OCI-LY1 (cell line): ENCODE measurements around the gene GOLIM4.

Experiments
- H2AFZ ChIP-seq: fragments of 200-600 bp; sonication (generic), shearing (Covaris generic); 2 replicates; pipeline ENCODE4 v1.6.0; 2014; ENCODE audit warnings: antibody characterized with exemption, mild to moderate bottlenecking, low read length
- H3F3A ChIP-seq: fragments of 200-600 bp; sonication (generic), shearing (Covaris generic); 2 replicates; pipeline ENCODE4 v1.6.0; 2014; ENCODE audit warnings: mild to moderate bottlenecking, antibody characterized with exemption, low read length, moderate library complexity; ENCODE audit not compliant: insufficient read depth
- H3K27ac ChIP-seq: fragments of 200-600 bp; sonication (generic); 2 replicates; pipeline ENCODE4 v1.5.1; 2014; ENCODE audit warnings: low read length, mixed run types, mild to moderate bottlenecking, low read depth; ENCODE audit not compliant: poor library complexity, severe bottlenecking
- H3K27me3 ChIP-seq: fragments of 200-600 bp; sonication (generic); 2 replicates; pipeline ENCODE4 v1.6.0; 2014; ENCODE audit warnings: antibody characterized with exemption, mild to moderate bottlenecking, low read length, moderate library complexity; ENCODE audit not compliant: insufficient read depth
- H3K36me3 ChIP-seq: fragments of 200-600 bp; sonication (generic); 2 replicates; pipeline ENCODE4 v1.6.1; 2014; ENCODE audit warnings: mild to moderate bottlenecking, antibody characterized with exemption, low read length, moderate library complexity, mixed read lengths; ENCODE audit not compliant: insufficient read depth
- H3K4me1 ChIP-seq: fragments of 200-600 bp; sonication (generic); 2 replicates; pipeline ENCODE4 v1.5.1; 2014; ENCODE audit warnings: mild to moderate bottlenecking, low read length, moderate library complexity; ENCODE audit not compliant: insufficient read depth, severe bottlenecking
- H3K4me2 ChIP-seq: fragments of 200-600 bp; sonication (generic), shearing (Covaris generic); 2 replicates; pipeline ENCODE4 v1.6.1; 2014; ENCODE audit warnings: low read length
- H3K4me3 ChIP-seq: fragments of 200-600 bp; sonication (generic); 2 replicates; pipeline ENCODE4 v1.5.1; 2014; ENCODE audit warnings: low read length, low read depth, mild to moderate bottlenecking, mixed read lengths; ENCODE audit not compliant: poor library complexity, severe bottlenecking
- H3K79me2 ChIP-seq: fragments of 200-600 bp; shearing (Covaris generic); 2 replicates; pipeline ENCODE4 v1.6.1; 2016; ENCODE audit warnings: mixed run types, low read length, mixed read lengths; ENCODE audit not compliant: insufficient read depth
- H3K9ac ChIP-seq: fragments of 200-600 bp; sonication (generic), shearing (Covaris generic); 2 replicates; pipeline ENCODE4 v1.6.1; 2014; ENCODE audit warnings: mild to moderate bottlenecking, low read length, mixed read lengths
- H3K9me2 ChIP-seq: fragments of 200-600 bp; sonication (generic), shearing (Covaris generic); 2 replicates; pipeline ENCODE4 v1.6.1; 2014; ENCODE audit warnings: low read depth, mild to moderate bottlenecking, low read length, mixed read lengths
- H3K9me3 ChIP-seq: fragments of 200-600 bp; shearing (Covaris generic); 2 replicates; pipeline ENCODE4 v1.6.1; 2014; ENCODE audit warnings: low read length, mixed read lengths
- H4K20me1 ChIP-seq: fragments of 200-600 bp; sonication (generic), shearing (Covaris generic); 2 replicates; pipeline ENCODE4 v1.6.0; 2016; ENCODE audit warnings: mild to moderate bottlenecking, low read length; ENCODE audit not compliant: insufficient read depth
- CTCF ChIP-seq: fragments of 200-600 bp; sonication (generic), shearing (Covaris generic); IDR thresholded peaks from 2 replicates; pipeline ENCODE4 v1.5.1; 2017; ENCODE audit warnings: mild to moderate bottlenecking, antibody characterized with exemption, low read length, moderate library complexity, mixed read lengths
- EZH2 ChIP-seq: fragments of 200-600 bp; sonication (generic), shearing (Covaris generic); IDR thresholded peaks from 2 replicates; pipeline ENCODE4 v1.8.0; 2017; ENCODE audit warnings: borderline replicate concordance, mixed run types, mild to moderate bottlenecking, antibody characterized with exemption, low read length, moderate library complexity, mixed read lengths

GOLIM4 gene

GRCh38 chr3:168048414-168049330 lies 47.1 kb downstream of the GOLIM4 start:
- Histone ChIP-seq H3K4me2 (no peak overlapping the region), H3K27ac (no peak overlapping the region), H4K20me1 (no peaks in the 10 kb centered on the region)

GRCh38 chr3:168047936-168048335 lies 47.8 kb downstream of the GOLIM4 start:
- Histone ChIP-seq H3K9me3 (no peaks in the 10 kb centered on the region), H3K4me2 (no peak overlapping the region), H3K79me2 (no peaks in the 10 kb centered on the region), H4K20me1 (no peaks in the 10 kb centered on the region), H3K4me1 (peaks cover 8% of the 10 kb centered on the region), H3K9me2 (no peaks in the 10 kb centered on the region), H3K4me3 (no peak overlapping the region), H3K36me3 (peaks cover 14% of the 10 kb centered on the region; the same call in 1 of the 2 replicates), H3F3A (no peaks in the 10 kb centered on the region), H2AFZ (no peak overlapping the region), H3K27me3 (no peaks in the 10 kb centered on the region), H3K27ac (no peak overlapping the region), H3K9ac (no peak overlapping the region)
- TF ChIP-seq CTCF, result no peak
- no peak for TF ChIP-seq EZH2

More at GRCh38 chr3:168048414-168049330, 47.1 kb downstream of the GOLIM4 start:
- Histone ChIP-seq H3K9ac (no peak overlapping the region), H3K27me3 (no peaks in the 10 kb centered on the region), H3K36me3 (peaks cover 6% of the 10 kb centered on the region; the same call in 1 of the 2 replicates), H3K9me2 (no peaks in the 10 kb centered on the region), H3K79me2 (no peaks in the 10 kb centered on the region), H3K4me1 (peaks cover 8% of the 10 kb centered on the region), H2AFZ (no peak overlapping the region), H3K4me3 (no peak overlapping the region), H3F3A (no peaks in the 10 kb centered on the region), H3K9me3 (no peaks in the 10 kb centered on the region)
- no peak for TF ChIP-seq CTCF

- Histone ChIP-seq H3K9me2 (no peaks in the 10 kb centered on the region), H3K27ac (no peak overlapping the region), H3K4me1 (peaks cover 8% of the 10 kb centered on the region), H3K4me3 (no peak overlapping the region), H3K9me3 (no peaks in the 10 kb centered on the region), H3K27me3 (no peaks in the 10 kb centered on the region), H3K4me2 (no peak overlapping the region), H3K79me2 (no peaks in the 10 kb centered on the region), H3K9ac (no peak overlapping the region), H2AFZ (no peak overlapping the region), H3K36me3 (peaks cover 20% of the 10 kb centered on the region; the same call in 1 of the 2 replicates), H4K20me1 (no peaks in the 10 kb centered on the region), H3F3A (no peaks in the 10 kb centered on the region)
- TF ChIP-seq EZH2, result no peak
- peak; percentile 99 for TF ChIP-seq CTCF
Measured at GRCh38 chr3:168047190-168047795, 48.4 kb downstream of the GOLIM4 start.
